ENCODE data around the gene SORCS1. TPM values are rescaled to one million over a fixed set of nuclear protein-coding genes. Genes with fewer than 3 reads are reported as not detected.

SORCS1 gene
- total RNA-seq (under 0.01 TPM in 1 of 2 replicates, not detected in the other), polyA plus RNA-seq (0.01 TPM in 2 replicates), polyA minus RNA-seq (ENCODE audit: low replicate concordance) (not detected in 2 replicates)
- not detected in 2 replicates for polyA plus RNA-seq (2012)

- no peak within 1 kb of the TSS for H3K4me3 ChIP-seq (replicated peaks in 1 of 4; ENCODE audit: control extremely low read depth in 1 of 4, insufficient read depth in 1 of 4, low read depth in 3 of 4, low read length in 4 of 4)
- no peaks in the 10 kb centered on the region for H3K9me3 ChIP-seq (ENCODE audit: control insufficient read depth, insufficient read depth, low read depth, low read length)
- no peak within 1 kb of the TSS for H3K27ac ChIP-seq (ENCODE audit: insufficient read depth, low read length)
- H2AFZ ChIP-seq (ENCODE audit: low read length): no peak within 1 kb of the TSS
- H3K9ac ChIP-seq (ENCODE audit: insufficient read depth, low read length): no peak within 1 kb of the TSS
- no peaks in the 10 kb centered on the region for H3K79me2 ChIP-seq (ENCODE audit: control insufficient read depth, insufficient read depth, low read length)
- TF ChIP-seq EZH2 (IDR thresholded peaks at IDR 0.05; ENCODE audit: low read length, missing control alignments) (no peak), CTCF (conservative IDR thresholded peaks at IDR 0.05 in 1 of 2, IDR thresholded peaks at IDR 0.05 in 1 of 2; ENCODE audit: low read depth in 1 of 2, low read length in 2 of 2) (no peak)
- no peaks in the 10 kb centered on the region for H3K36me3 ChIP-seq (ENCODE audit: control insufficient read depth, insufficient read depth, low read length)
- no peaks in the 10 kb centered on the region for H4K20me1 ChIP-seq (ENCODE audit: control insufficient read depth, extremely low read depth, insufficient read depth, low read length)
- H3K4me1 ChIP-seq (ENCODE audit: control insufficient read depth, extremely low read depth, insufficient read depth, low read length): no peaks in the 10 kb centered on the region
- no peak within 1 kb of the TSS for H3K4me2 ChIP-seq (ENCODE audit: extremely low read depth, insufficient read depth, low read length)
- no peaks in the 10 kb centered on the region for H3K27me3 ChIP-seq (ENCODE audit: control insufficient read depth, insufficient read depth, low read length)
- peak in 1 of 2 donors; percentile 7 for DNase-seq (ENCODE audit: low read depth in 2 of 2)
Observed at GRCh38 chr10:107163881-107164861, at the start of gene SORCS1. Gene SORCS1, minus strand, starts transcription at chr10:107164706.

- no peak for DNase-seq (ENCODE audit: low read depth in 2 of 2)
- H2AFZ ChIP-seq (ENCODE audit: low read length): no peak overlapping the region
- H3K4me1 ChIP-seq (ENCODE audit: control insufficient read depth, extremely low read depth, insufficient read depth, low read length): no peaks in the 10 kb centered on the region
- H3K4me2 ChIP-seq (ENCODE audit: extremely low read depth, insufficient read depth, low read length): no peak overlapping the region
- H3K9me3 ChIP-seq (ENCODE audit: control insufficient read depth, insufficient read depth, low read depth, low read length): no peaks in the 10 kb centered on the region
- H3K9ac ChIP-seq (ENCODE audit: insufficient read depth, low read length): no peak overlapping the region
- no peaks in the 10 kb centered on the region for H4K20me1 ChIP-seq (ENCODE audit: control insufficient read depth, extremely low read depth, insufficient read depth, low read length)
- H3K79me2 ChIP-seq (ENCODE audit: control insufficient read depth, insufficient read depth, low read length): no peaks in the 10 kb centered on the region
- H3K27me3 ChIP-seq (ENCODE audit: control insufficient read depth, insufficient read depth, low read length): no peaks in the 10 kb centered on the region
- no peak overlapping the region for H3K27ac ChIP-seq (ENCODE audit: insufficient read depth, low read length)
- H3K36me3 ChIP-seq (ENCODE audit: control insufficient read depth, insufficient read depth, low read length): no peaks in the 10 kb centered on the region
- TF ChIP-seq EZH2 (IDR thresholded peaks at IDR 0.05; ENCODE audit: low read length, missing control alignments): no peak
- no peak overlapping the region for H3K4me3 ChIP-seq (replicated peaks in 1 of 4; ENCODE audit: control extremely low read depth in 1 of 4, insufficient read depth in 1 of 4, low read depth in 3 of 4, low read length in 4 of 4)
Observed at GRCh38 chr10:107214261-107214660, 49.8 kb upstream of the SORCS1 start.

GRCh38 chr10:107213861-107214260 lies 49.4 kb upstream of the SORCS1 start:
- Histone ChIP-seq H3K9ac (ENCODE audit: insufficient read depth, low read length) (no peak overlapping the region), H2AFZ (ENCODE audit: low read length) (no peak overlapping the region), H3K79me2 (ENCODE audit: control insufficient read depth, insufficient read depth, low read length) (no peaks in the 10 kb centered on the region), H3K36me3 (ENCODE audit: control insufficient read depth, insufficient read depth, low read length) (no peaks in the 10 kb centered on the region), H3K9me3 (ENCODE audit: control insufficient read depth, insufficient read depth, low read depth, low read length) (no peaks in the 10 kb centered on the region), H4K20me1 (ENCODE audit: control insufficient read depth, extremely low read depth, insufficient read depth, low read length) (no peaks in the 10 kb centered on the region), H3K4me3 (replicated peaks in 1 of 4; ENCODE audit: control extremely low read depth in 1 of 4, insufficient read depth in 1 of 4, low read depth in 3 of 4, low read length in 4 of 4) (no peak overlapping the region), H3K4me2 (ENCODE audit: extremely low read depth, insufficient read depth, low read length) (no peak overlapping the region), H3K27ac (ENCODE audit: insufficient read depth, low read length) (no peak overlapping the region), H3K27me3 (ENCODE audit: control insufficient read depth, insufficient read depth, low read length) (no peaks in the 10 kb centered on the region), H3K4me1 (ENCODE audit: control insufficient read depth, extremely low read depth, insufficient read depth, low read length) (no peaks in the 10 kb centered on the region)
- no peak for DNase-seq (ENCODE audit: low read depth in 2 of 2)
- TF ChIP-seq CTCF (conservative IDR thresholded peaks at IDR 0.05 in 1 of 2, IDR thresholded peaks at IDR 0.05 in 1 of 2; ENCODE audit: low read depth in 1 of 2, low read length in 2 of 2) (no peak), EZH2 (IDR thresholded peaks at IDR 0.05; ENCODE audit: low read length, missing control alignments) (no peak)
